Stomach (tissue), 9 donors: ENCODE measurements around the gene LCN2. TPM values are rescaled to one million over a fixed set of nuclear protein-coding genes. Genes with fewer than 3 reads are reported as not detected.

Source experiments
- DNase-seq, 2 donors: peaks; one replicate each; pipeline versions ENCODE4 v3.0.0 to v3.0.0-alpha.2; 2013 to 2019
- H3K27ac ChIP-seq, 5 donors: fragments of 200-600 bp in 4 of 5; sonication (generic) in 4 of 5; one replicate each; pipeline ENCODE4 v1.5.1; 2013 to 2019; ENCODE audit warnings: mild to moderate bottlenecking in 1 of 5, moderate library complexity in 1 of 5
- H3K27me3 ChIP-seq, 3 donors: fragments of 200-600 bp; sonication (generic); one replicate each; pipeline ENCODE4 v1.5.1; 2017 to 2019; ENCODE audit warnings: mixed run types in 1 of 3
- H3K36me3 ChIP-seq, 4 donors: fragments of 200-600 bp; sonication (generic); 1 replicate in 3 of 4; 2 replicates in 1 of 4; pipeline ENCODE4 v1.5.1; 2016 to 2019
- H3K4me1 ChIP-seq, 4 donors: fragments of 200-600 bp; sonication (generic); one replicate each; pipeline ENCODE4 v1.5.1; 2016 to 2019
- H3K4me3 ChIP-seq, 4 donors: fragments of 200-600 bp; sonication (generic) in 3 of 4; one replicate each; pipeline ENCODE4 v1.5.1; 2016 to 2019; ENCODE audit warnings: mild to moderate bottlenecking in 1 of 4
- H3K9me3 ChIP-seq, 4 donors: fragments of 200-600 bp; sonication (generic); one replicate each; pipeline ENCODE4 v1.5.1; 2016 to 2019
- EP300 ChIP-seq: sonication (generic); formaldehyde crosslinking; IDR thresholded peaks from one replicate; pipeline ENCODE4 v1.6.1; 2017; ENCODE audit warnings: antibody characterized with exemption
- POLR2A ChIP-seq, 4 donors: fragments of 450-650 bp; IDR thresholded peaks; one replicate each; pipeline ENCODE4 v1.6.1; 2016; ENCODE audit warnings: antibody characterized with exemption in 4 of 4, control low read depth in 2 of 4, mild to moderate bottlenecking in 1 of 4, moderate library complexity in 1 of 4
- POLR2AphosphoS5 ChIP-seq, 3 donors: sonication (generic); formaldehyde crosslinking; IDR thresholded peaks; one replicate each; pipeline ENCODE4 v1.6.1; 2016; ENCODE audit warnings: antibody characterized with exemption in 3 of 3
- WGBS, 5 donors: extraction: QIAGEN DNeasy Blood & Tissue Kit in 3 of 5; methylation state at CpG; one replicate each; pipeline versions ENCODE4 v1.1.5 to v1.1.7; 2013 to 2018; 5-methylcytosine and 5-hydroxymethylcytosine counted together
- intact Hi-C: fragments of 100-400 bp; cut with DNase I; formaldehyde crosslinking; loops from one replicate; pipeline ENCODE4 v1.15.1; 2023; ENCODE audit warnings: low total_unique reads
- polyA plus RNA-seq, 3 donors: library from polyadenylated mRNA; stranded (reverse); fragments of 200-250 nt; gene quantifications; one replicate each; pipeline ENCODE4 v1.2.3, GENCODE V29; 2013
- total RNA-seq, 5 donors: library from RNA; depleted of rRNA; stranded (reverse); fragments of >200 nt; gene quantifications; one replicate each; pipeline versions ENCODE4 v1.1.0 to v1.2.3, GENCODE V29; 2014 to 2016
- TF ChIP-seq, protein P1 (sequence below), 7 experiments: fragments of 450-650 bp in 4 of 7; fragments of 200-600 bp in 3 of 7; sonication (generic) in 3 of 7; IDR thresholded peaks; one replicate each; pipeline ENCODE4 v1.5.1; 2016 to 2019; ENCODE audit warnings: antibody characterized with exemption in 7 of 7, control low read depth in 2 of 7, mild to moderate bottlenecking in 1 of 7
- donor health status: healthy with polysubstance abuse.
- donor health status: Bipolar disorder and iron deficiency.
- donor health status: healthy.

Gene LCN2
- total and polyA plus RNA-seq, 8 donors: 10.8 to 922 (median 383) TPM; not detected in 1

DNA sequence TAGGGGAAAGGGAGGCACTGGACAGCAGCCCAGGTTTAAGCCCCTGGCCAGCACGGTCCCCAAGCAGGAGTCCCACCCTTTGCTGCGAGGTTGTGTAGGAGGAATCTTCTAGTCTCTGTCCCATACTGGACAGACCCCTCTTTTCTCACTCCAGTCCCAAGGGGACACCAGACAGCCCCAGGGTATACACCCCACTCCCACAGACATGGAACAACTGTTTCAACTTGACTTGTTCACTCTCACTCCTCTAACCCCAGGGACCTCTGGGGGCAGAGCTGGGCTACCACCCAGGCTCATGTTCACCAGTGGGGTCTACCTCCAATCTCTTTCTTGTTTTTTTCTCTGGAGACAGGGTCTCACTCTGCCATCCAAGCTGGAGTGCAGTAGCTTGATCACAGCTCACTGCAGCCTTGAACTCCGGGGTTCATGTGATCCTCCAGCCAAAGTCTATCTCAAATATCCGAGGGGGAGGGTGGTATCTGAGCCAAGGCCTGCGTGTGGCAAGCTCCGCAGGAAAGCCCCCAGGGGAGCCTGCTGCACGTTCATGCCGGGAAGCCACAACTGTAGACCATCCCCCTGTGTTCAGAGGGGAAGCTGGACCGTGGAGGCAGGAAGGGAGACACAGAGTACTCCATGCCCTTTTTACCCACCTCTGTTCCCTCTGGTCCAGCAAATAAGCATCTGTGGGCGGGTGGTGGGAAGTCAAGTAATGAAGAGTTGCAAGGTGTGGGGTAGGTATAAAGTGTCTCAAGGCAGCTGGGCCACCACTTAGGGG lies 23.5 kb upstream of the LCN2 start:
- Histone ChIP-seq H3K27me3 (peaks cover 0 to under 1% (median 0%) of the 10 kb centered on the region in 3 donors), H3K9me3 (no peaks in the 10 kb centered on the region), H3K4me1 (peaks cover 33 to 40% (median 38%) of the 10 kb centered on the region in 4 donors), H3K27ac (peak overlapping the region in 3 of 5 donors; percentile 16 to 97 (median 96)), H3K36me3 (peaks cover 35 to 46% (median 44%) of the 10 kb centered on the region in 4 donors), H3K4me3 (peak overlapping the region in 3 of 4 donors; percentile 73 to 99 (median 95))
- intact Hi-C loops: no loop called here
- DNase-seq: no peak
- 43 to 56% (median 53%) methylated on average over 8 to 10 of the region's 10 CpGs for WGBS, 5 donors
- TF ChIP-seq POLR2A (IDR thresholded peaks at IDR 0.05) (no peak), POLR2AphosphoS5 (IDR thresholded peaks at IDR 0.05) (no peak), EP300 (no peak)
- TF ChIP-seq, protein P1, sequence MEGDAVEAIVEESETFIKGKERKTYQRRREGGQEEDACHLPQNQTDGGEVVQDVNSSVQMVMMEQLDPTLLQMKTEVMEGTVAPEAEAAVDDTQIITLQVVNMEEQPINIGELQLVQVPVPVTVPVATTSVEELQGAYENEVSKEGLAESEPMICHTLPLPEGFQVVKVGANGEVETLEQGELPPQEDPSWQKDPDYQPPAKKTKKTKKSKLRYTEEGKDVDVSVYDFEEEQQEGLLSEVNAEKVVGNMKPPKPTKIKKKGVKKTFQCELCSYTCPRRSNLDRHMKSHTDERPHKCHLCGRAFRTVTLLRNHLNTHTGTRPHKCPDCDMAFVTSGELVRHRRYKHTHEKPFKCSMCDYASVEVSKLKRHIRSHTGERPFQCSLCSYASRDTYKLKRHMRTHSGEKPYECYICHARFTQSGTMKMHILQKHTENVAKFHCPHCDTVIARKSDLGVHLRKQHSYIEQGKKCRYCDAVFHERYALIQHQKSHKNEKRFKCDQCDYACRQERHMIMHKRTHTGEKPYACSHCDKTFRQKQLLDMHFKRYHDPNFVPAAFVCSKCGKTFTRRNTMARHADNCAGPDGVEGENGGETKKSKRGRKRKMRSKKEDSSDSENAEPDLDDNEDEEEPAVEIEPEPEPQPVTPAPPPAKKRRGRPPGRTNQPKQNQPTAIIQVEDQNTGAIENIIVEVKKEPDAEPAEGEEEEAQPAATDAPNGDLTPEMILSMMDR (IDR thresholded peaks at IDR 0.05): no peak

DNA sequence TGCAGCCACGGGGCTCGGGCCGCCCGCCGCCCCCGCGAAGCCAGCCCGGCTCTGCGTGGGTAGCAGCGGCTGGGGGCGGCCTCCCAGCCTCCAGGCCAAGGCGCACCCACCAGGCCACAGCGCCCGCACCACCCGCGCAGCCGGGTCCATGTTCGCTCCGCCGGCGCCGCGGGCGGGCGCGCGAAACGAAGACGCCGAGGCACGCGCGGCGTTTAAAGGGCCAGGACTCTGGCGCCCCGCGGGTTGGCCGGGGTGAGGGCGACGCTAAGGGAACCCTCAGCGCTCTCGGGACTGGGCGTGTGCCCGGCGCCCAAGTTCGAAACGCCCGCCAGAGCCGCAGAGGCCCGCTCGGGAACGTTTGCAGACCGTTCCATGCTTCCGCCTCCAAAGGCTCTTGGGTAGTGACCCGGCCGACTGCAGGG lies 21.7 kb upstream of the LCN2 start, which contains the start of gene PTGES2:
Gene PTGES2 (minus strand): TSS at position 162 of the 422 bp plus-strand sequence. CDS start 12 bp downstream, at position 150.
- Histone ChIP-seq H3K27me3 (peaks cover 0 to 14% (median 0%) of the 10 kb centered on the region in 3 donors), H3K36me3 (peaks cover 18 to 28% (median 26%) of the 10 kb centered on the region in 4 donors), H3K4me3 (peak within 1 kb of the TSS; percentile 73 to 99 (median 93)), H3K4me1 (peaks cover 33 to 40% (median 38%) of the 10 kb centered on the region in 4 donors), H3K27ac (peak within 1 kb of the TSS; percentile 96 to 99 (median 97)), H3K9me3 (no peaks in the 10 kb centered on the region)
- TF ChIP-seq POLR2A (IDR thresholded peaks at IDR 0.05): no peak
- TF ChIP-seq POLR2AphosphoS5 (IDR thresholded peaks at IDR 0.05): peak in 1 of 3 donors; percentile 76
- TF ChIP-seq, protein P1 (IDR thresholded peaks at IDR 0.05): no peak
- DNase-seq: peak; percentile 83 to 96
- intact Hi-C loops: no loop called here
- WGBS, 5 donors: 0 to 1% (median 0%) methylated on average over 15 to 56 of the region's 56 CpGs; no CpG with 5 or more reads in 1 of the 5 donors

DNA sequence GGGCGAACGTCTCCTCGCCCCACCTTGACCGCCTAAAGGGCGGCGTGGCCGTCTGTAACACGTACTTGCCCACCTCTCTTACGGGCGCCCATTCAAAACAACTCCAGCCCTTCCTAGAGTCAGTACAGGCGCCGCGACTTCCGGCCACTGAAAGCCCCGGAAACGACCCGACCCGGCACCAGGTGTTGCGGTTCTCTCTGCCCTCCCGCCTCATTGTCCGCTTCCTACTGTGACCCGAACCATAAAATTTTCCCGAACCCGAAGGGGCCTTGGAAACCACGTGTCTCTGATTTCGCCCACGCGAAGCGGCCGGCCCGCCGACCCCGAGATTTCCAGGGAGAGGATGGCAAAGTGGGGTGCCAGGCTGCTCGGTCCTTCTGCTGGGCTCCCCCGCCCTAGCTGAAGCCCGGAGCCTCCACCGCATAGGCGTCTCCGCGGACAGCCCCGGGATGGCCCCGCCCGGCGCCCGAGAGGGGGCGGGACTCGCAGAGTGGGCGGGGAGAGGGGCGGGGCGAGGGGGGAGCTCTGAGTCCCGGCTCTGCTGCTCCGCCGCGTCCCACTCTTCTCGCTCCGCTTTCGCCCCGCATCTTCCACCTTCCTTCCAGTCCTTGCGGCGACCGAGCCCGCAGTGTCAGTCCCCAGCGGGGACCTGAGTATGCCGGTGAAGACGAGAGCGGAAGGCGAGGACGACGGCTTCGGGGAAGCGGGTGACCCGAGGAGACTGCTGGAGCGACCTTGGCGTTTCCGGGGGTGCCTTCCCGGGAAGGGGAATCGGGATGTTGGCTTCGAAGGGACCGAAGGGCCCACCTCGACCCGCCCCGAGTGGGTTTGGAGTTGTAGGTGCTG lies 21.0 kb upstream of the LCN2 start:
- peak in 2 of 3 donors; percentile 57 to 71 for TF ChIP-seq POLR2AphosphoS5 (IDR thresholded peaks at IDR 0.05)
- no peak for TF ChIP-seq EP300
- no peak for TF ChIP-seq POLR2A (IDR thresholded peaks at IDR 0.05)
- TF ChIP-seq, protein P1 (IDR thresholded peaks at IDR 0.05): no peak
- intact Hi-C loops: no loop called here

More for the DNA sequence above, 21.0 kb upstream of the LCN2 start:
- peak; percentile 82 to 96 for DNase-seq
- peaks cover 33 to 40% (median 38%) of the 10 kb centered on the region in 4 donors for H3K4me1 ChIP-seq
- H3K9me3 ChIP-seq: no peaks in the 10 kb centered on the region
- H3K27ac ChIP-seq: peak overlapping the region; percentile 96 to 99 (median 97)
- H3K27me3 ChIP-seq: peaks cover 0 to 14% (median 0%) of the 10 kb centered on the region in 3 donors
- H3K36me3 ChIP-seq: peaks cover 12 to 22% (median 19%) of the 10 kb centered on the region in 4 donors
- H3K4me3 ChIP-seq: peak overlapping the region; percentile 73 to 99 (median 93)
- WGBS, 5 donors: 0 to 1% (median 1%) methylated on average over 28 to 82 of the region's 82 CpGs
